ENCODE results near the gene MSH3. TPM values are rescaled to one million over a fixed set of nuclear protein-coding genes. Genes with fewer than 3 reads are reported as not detected.

MSH3 gene
- total RNA-seq, 1 donor from 2014 or later = 15.4 TPM

DNA sequence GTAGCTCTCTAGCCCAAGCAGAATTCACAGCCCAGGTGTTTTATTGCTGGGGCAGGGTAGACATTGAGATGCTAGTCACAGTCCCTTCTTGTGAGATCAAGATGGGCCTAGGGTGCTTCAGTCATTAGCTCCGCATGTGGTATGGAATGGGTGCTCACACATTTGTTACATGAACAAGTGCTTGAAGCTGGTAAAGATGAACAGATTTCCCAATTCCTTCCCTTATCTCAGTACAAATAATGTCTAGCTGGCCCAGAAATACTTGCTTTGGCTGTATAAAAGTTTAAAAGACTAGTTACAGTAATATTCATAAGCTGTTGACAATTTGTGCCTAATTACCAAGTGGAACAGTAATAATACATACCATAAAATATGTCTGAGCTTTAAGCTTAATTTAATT lies 143.7 kb downstream of the MSH3 start:
- no peak overlapping the region for H3K4me3 Mint-ChIP-seq (ENCODE audit: unreplicated experiment)
- no peak overlapping the region for H3K27ac ChIP-seq (ENCODE audit: low read depth, low read length)
- H3K4me2 ChIP-seq (ENCODE audit: low read length) = no peak overlapping the region
- no peaks in the 10 kb centered on the region for H3K4me1 ChIP-seq (ENCODE audit: insufficient read depth, low read length)
- TF ChIP-seq, protein P1, sequence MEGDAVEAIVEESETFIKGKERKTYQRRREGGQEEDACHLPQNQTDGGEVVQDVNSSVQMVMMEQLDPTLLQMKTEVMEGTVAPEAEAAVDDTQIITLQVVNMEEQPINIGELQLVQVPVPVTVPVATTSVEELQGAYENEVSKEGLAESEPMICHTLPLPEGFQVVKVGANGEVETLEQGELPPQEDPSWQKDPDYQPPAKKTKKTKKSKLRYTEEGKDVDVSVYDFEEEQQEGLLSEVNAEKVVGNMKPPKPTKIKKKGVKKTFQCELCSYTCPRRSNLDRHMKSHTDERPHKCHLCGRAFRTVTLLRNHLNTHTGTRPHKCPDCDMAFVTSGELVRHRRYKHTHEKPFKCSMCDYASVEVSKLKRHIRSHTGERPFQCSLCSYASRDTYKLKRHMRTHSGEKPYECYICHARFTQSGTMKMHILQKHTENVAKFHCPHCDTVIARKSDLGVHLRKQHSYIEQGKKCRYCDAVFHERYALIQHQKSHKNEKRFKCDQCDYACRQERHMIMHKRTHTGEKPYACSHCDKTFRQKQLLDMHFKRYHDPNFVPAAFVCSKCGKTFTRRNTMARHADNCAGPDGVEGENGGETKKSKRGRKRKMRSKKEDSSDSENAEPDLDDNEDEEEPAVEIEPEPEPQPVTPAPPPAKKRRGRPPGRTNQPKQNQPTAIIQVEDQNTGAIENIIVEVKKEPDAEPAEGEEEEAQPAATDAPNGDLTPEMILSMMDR (IDR thresholded peaks at IDR 0.05; ENCODE audit: insufficient read depth, low read depth, low read length) = no peak
- TF ChIP-seq EZH2 (IDR thresholded peaks at IDR 0.05; ENCODE audit: insufficient read depth, low read length) = no peak
- H4K20me1 ChIP-seq (ENCODE audit: insufficient read depth, low read length) = no peaks in the 10 kb centered on the region
- H2AFZ ChIP-seq (ENCODE audit: low read depth, low read length) = no peak overlapping the region
- H3K36me3 Mint-ChIP-seq (ENCODE audit: low read depth, unreplicated experiment) = peaks cover 13% of the 10 kb centered on the region
- H3K4me1 Mint-ChIP-seq (ENCODE audit: low read depth, unreplicated experiment) = no peaks in the 10 kb centered on the region
- peaks cover under 1% of the 10 kb centered on the region for H3K9me3 Mint-ChIP-seq (ENCODE audit: unreplicated experiment)
- no peaks in the 10 kb centered on the region for H3K27me3 ChIP-seq (ENCODE audit: insufficient read depth, low read length)
- no peaks in the 10 kb centered on the region for H3K27me3 Mint-ChIP-seq (ENCODE audit: low read depth, unreplicated experiment)
- no peak for FAIRE-seq
- no peak for DNase-seq (ENCODE audit: low read depth)
- peaks cover 2% of the 10 kb centered on the region for H3K36me3 ChIP-seq (ENCODE audit: insufficient read depth, low read length)
- no peaks in the 10 kb centered on the region for H3K79me2 ChIP-seq (ENCODE audit: insufficient read depth, low read length)
- no peak overlapping the region for H3K4me3 ChIP-seq (ENCODE audit: insufficient read depth, low read depth, low read length)
- H3K9ac ChIP-seq (ENCODE audit: low read length) = no peak overlapping the region
- no peak overlapping the region for H3K27ac Mint-ChIP-seq (ENCODE audit: unreplicated experiment)
- H3K9me3 ChIP-seq (ENCODE audit: insufficient read depth, low read depth, low read length) = no peaks in the 10 kb centered on the region

DNA sequence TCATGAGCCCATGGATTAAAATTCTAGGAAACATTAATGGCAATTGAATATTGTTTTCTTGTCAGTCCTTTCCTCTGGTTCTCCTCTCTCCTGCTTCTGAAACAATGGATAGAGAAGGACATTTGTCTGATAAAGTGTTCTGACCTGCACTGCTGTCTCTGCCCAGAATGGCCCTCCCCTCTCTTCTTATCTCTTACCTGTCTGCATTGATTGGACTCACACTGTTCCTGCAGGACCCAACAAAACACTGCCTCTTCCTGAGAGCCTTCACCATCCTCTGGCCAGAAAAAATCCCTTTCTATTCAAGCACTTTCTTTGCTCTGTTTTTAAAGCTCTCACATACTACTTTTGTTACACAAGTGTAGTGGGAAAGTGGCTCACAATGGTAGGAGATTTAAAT lies 144.2 kb downstream of the MSH3 start:
- Mint-ChIP-seq H3K27ac (ENCODE audit: unreplicated experiment) (no peak overlapping the region), H3K9me3 (ENCODE audit: unreplicated experiment) (peaks cover 4% of the 10 kb centered on the region), H3K36me3 (ENCODE audit: low read depth, unreplicated experiment) (peaks cover 17% of the 10 kb centered on the region), H3K4me3 (ENCODE audit: unreplicated experiment) (no peak overlapping the region), H3K4me1 (ENCODE audit: low read depth, unreplicated experiment) (no peaks in the 10 kb centered on the region), H3K27me3 (ENCODE audit: low read depth, unreplicated experiment) (no peaks in the 10 kb centered on the region)
- no peaks in the 10 kb centered on the region for H3K79me2 ChIP-seq (ENCODE audit: insufficient read depth, low read length)
- FAIRE-seq = no peak
- no peak overlapping the region for H3K9ac ChIP-seq (ENCODE audit: low read length)
- no peaks in the 10 kb centered on the region for H3K4me1 ChIP-seq (ENCODE audit: insufficient read depth, low read length)
- H3K4me3 ChIP-seq (ENCODE audit: insufficient read depth, low read depth, low read length) = no peak overlapping the region
- TF ChIP-seq, protein P1 (IDR thresholded peaks at IDR 0.05; ENCODE audit: insufficient read depth, low read depth, low read length) = no peak
- TF ChIP-seq EZH2 (IDR thresholded peaks at IDR 0.05; ENCODE audit: insufficient read depth, low read length) = no peak
- DNase-seq (ENCODE audit: low read depth) = no peak
- H3K27ac ChIP-seq (ENCODE audit: low read depth, low read length) = no peak overlapping the region
- H3K27me3 ChIP-seq (ENCODE audit: insufficient read depth, low read length) = no peaks in the 10 kb centered on the region
- no peaks in the 10 kb centered on the region for H4K20me1 ChIP-seq (ENCODE audit: insufficient read depth, low read length)
- H3K4me2 ChIP-seq (ENCODE audit: low read length) = no peak overlapping the region
- H3K9me3 ChIP-seq (ENCODE audit: insufficient read depth, low read depth, low read length) = no peaks in the 10 kb centered on the region
- no peak overlapping the region for H2AFZ ChIP-seq (ENCODE audit: low read depth, low read length)
- H3K36me3 ChIP-seq (ENCODE audit: insufficient read depth, low read length) = no peaks in the 10 kb centered on the region

DNA sequence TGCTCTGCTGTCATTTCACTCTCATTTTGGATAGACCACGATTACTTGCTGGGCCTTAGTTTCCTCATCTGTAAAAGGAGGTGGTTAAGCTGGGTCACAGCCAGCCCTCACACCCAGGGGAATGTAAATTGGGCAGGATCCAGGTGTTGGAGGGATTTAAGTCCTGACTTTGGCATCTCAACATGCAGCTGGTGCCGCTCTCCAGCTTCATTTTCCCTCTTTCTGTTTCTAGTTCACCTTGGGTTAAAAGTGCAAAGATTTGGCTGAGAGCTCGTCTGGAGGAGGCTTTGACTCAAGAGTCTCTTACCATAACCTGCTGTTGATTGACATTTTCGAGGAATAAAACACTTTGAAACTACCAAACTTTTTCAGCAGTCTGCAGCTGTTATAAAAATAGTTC lies 144.6 kb downstream of the MSH3 start:
- no peaks in the 10 kb centered on the region for H3K79me2 ChIP-seq (ENCODE audit: insufficient read depth, low read length)
- H2AFZ ChIP-seq (ENCODE audit: low read depth, low read length) = no peak overlapping the region
- no peaks in the 10 kb centered on the region for H3K9me3 ChIP-seq (ENCODE audit: insufficient read depth, low read depth, low read length)
- TF ChIP-seq, protein P1 (IDR thresholded peaks at IDR 0.05; ENCODE audit: insufficient read depth, low read depth, low read length) = no peak
- TF ChIP-seq EZH2 (IDR thresholded peaks at IDR 0.05; ENCODE audit: insufficient read depth, low read length) = no peak
- no peaks in the 10 kb centered on the region for H3K4me1 ChIP-seq (ENCODE audit: insufficient read depth, low read length)
- no peaks in the 10 kb centered on the region for H3K36me3 ChIP-seq (ENCODE audit: insufficient read depth, low read length)
- no peak overlapping the region for H3K9ac ChIP-seq (ENCODE audit: low read length)
- FAIRE-seq (no peak), DNase-seq (ENCODE audit: low read depth) (peak; percentile 21)
- no peak overlapping the region for H3K27ac Mint-ChIP-seq (ENCODE audit: unreplicated experiment)
- H3K27me3 ChIP-seq (ENCODE audit: insufficient read depth, low read length) = no peaks in the 10 kb centered on the region
- H3K27ac ChIP-seq (ENCODE audit: low read depth, low read length) = no peak overlapping the region
- peaks cover 4% of the 10 kb centered on the region for H3K9me3 Mint-ChIP-seq (ENCODE audit: unreplicated experiment)
- H4K20me1 ChIP-seq (ENCODE audit: insufficient read depth, low read length) = no peaks in the 10 kb centered on the region
- H3K4me3 Mint-ChIP-seq (ENCODE audit: unreplicated experiment) = no peak overlapping the region
- H3K4me3 ChIP-seq (ENCODE audit: insufficient read depth, low read depth, low read length) = no peak overlapping the region
- H3K4me2 ChIP-seq (ENCODE audit: low read length) = no peak overlapping the region
- H3K4me1 Mint-ChIP-seq (ENCODE audit: low read depth, unreplicated experiment) = no peaks in the 10 kb centered on the region
- no peaks in the 10 kb centered on the region for H3K27me3 Mint-ChIP-seq (ENCODE audit: low read depth, unreplicated experiment)
- peaks cover 19% of the 10 kb centered on the region for H3K36me3 Mint-ChIP-seq (ENCODE audit: low read depth, unreplicated experiment)
